ENCODE data around the gene SPECC1.
"Not testable (repeated sequence)": the region's sequence is repeated elsewhere in the genome, so short reads cannot be mapped to it uniquely, and the experiment has no call there.

SPECC1 gene

GRCh38 chr17:20260268-20260667 is 251.1 kb downstream of the SPECC1 start:
- Mint-ChIP-seq H3K4me3 (no peak overlapping the region), H3K9me3 (no peaks in the 10 kb centered on the region), H3K27ac (no peak overlapping the region), H3K27me3 (no peaks in the 10 kb centered on the region), H3K36me3 (ENCODE audit: insufficient read depth) (no peaks in the 10 kb centered on the region), H3K4me1 (ENCODE audit: low read depth in 2 of 2) (peaks cover 0 to 8% of the 10 kb centered on the region in 2 donors)
- ATAC-seq (replicated peaks): no peak
- DNase-seq: no peak

GRCh38 chr17:20262226-20263114 is 253.3 kb downstream of the SPECC1 start:
- Mint-ChIP-seq H3K36me3 (ENCODE audit: insufficient read depth) (no peaks in the 10 kb centered on the region), H3K27ac (no peak overlapping the region), H3K9me3 (no peaks in the 10 kb centered on the region), H3K4me1 (ENCODE audit: low read depth in 2 of 2) (peaks cover 2 to 12% of the 10 kb centered on the region in 2 donors), H3K4me3 (no peak overlapping the region), H3K27me3 (no peaks in the 10 kb centered on the region)
- DNase-seq (no peak), ATAC-seq (replicated peaks) (no peak)

GRCh38 chr17:20263115-20263433 is 253.9 kb downstream of the SPECC1 start:
- not testable (repeated sequence) for DNase-seq; H3K36me3 Mint-ChIP-seq (ENCODE audit: insufficient read depth); H3K27ac Mint-ChIP-seq; H3K27me3 Mint-ChIP-seq; H3K9me3 Mint-ChIP-seq; ATAC-seq (replicated peaks); H3K4me3 Mint-ChIP-seq
- H3K4me1 Mint-ChIP-seq (ENCODE audit: low read depth in 2 of 2): peaks cover 6 to 12% of the 10 kb centered on the region in 2 donors

- DNase-seq: no peak
Measured at GRCh38 chr17:20263595-20263994, 254.4 kb downstream of the SPECC1 start.

GRCh38 chr17:20264996-20265395 is 255.8 kb downstream of the SPECC1 start:
- Mint-ChIP-seq H3K9me3 (no peaks in the 10 kb centered on the region), H3K36me3 (ENCODE audit: insufficient read depth) (no peaks in the 10 kb centered on the region), H3K4me3 (no peak overlapping the region), H3K27ac (no peak overlapping the region), H3K4me1 (ENCODE audit: low read depth in 2 of 2) (peaks cover 6 to 12% of the 10 kb centered on the region in 2 donors), H3K27me3 (no peaks in the 10 kb centered on the region)
- DNase-seq: no peak
- no peak for ATAC-seq (replicated peaks)

More at GRCh38 chr17:20263595-20263994, 254.4 kb downstream of the SPECC1 start:
- Mint-ChIP-seq H3K4me3 (no peak overlapping the region), H3K27ac (no peak overlapping the region), H3K4me1 (ENCODE audit: low read depth in 2 of 2) (peaks cover 6 to 12% of the 10 kb centered on the region in 2 donors), H3K27me3 (no peaks in the 10 kb centered on the region), H3K9me3 (no peaks in the 10 kb centered on the region), H3K36me3 (ENCODE audit: insufficient read depth) (no peaks in the 10 kb centered on the region)
- ATAC-seq (replicated peaks): no peak

- no peaks in the 10 kb centered on the region for H3K27me3 Mint-ChIP-seq
- H3K27ac Mint-ChIP-seq: no peak overlapping the region
- DNase-seq (no peak), ATAC-seq (replicated peaks) (no peak)
- H3K36me3 Mint-ChIP-seq (ENCODE audit: insufficient read depth): no peaks in the 10 kb centered on the region
- no peak overlapping the region for H3K4me3 Mint-ChIP-seq
- peaks cover 6 to 16% of the 10 kb centered on the region in 2 donors for H3K4me1 Mint-ChIP-seq (ENCODE audit: low read depth in 2 of 2)
- H3K9me3 Mint-ChIP-seq: no peaks in the 10 kb centered on the region
Measured at GRCh38 chr17:20266806-20267458, 257.8 kb downstream of the SPECC1 start.

GRCh38 chr17:20267459-20267842 is 258.3 kb downstream of the SPECC1 start:
- no peaks in the 10 kb centered on the region for H3K27me3 Mint-ChIP-seq
- H3K27ac Mint-ChIP-seq: no peak overlapping the region
- DNase-seq (peak in 1 of 3 experiments; percentile 3), ATAC-seq (replicated peaks) (peak; percentile 41)
- no peaks in the 10 kb centered on the region for H3K9me3 Mint-ChIP-seq
- H3K4me1 Mint-ChIP-seq (ENCODE audit: low read depth in 2 of 2): peaks cover 6 to 11% of the 10 kb centered on the region in 2 donors
- no peak overlapping the region for H3K4me3 Mint-ChIP-seq
- no peaks in the 10 kb centered on the region for H3K36me3 Mint-ChIP-seq (ENCODE audit: insufficient read depth)

- Mint-ChIP-seq H3K36me3 (ENCODE audit: insufficient read depth) (no peaks in the 10 kb centered on the region), H3K27ac (no peak overlapping the region), H3K4me3 (no peak overlapping the region), H3K4me1 (ENCODE audit: low read depth in 2 of 2) (peaks cover 14 to 15% of the 10 kb centered on the region in 2 donors), H3K9me3 (no peaks in the 10 kb centered on the region), H3K27me3 (no peaks in the 10 kb centered on the region)
- DNase-seq (no peak), ATAC-seq (replicated peaks) (no peak)
Measured at GRCh38 chr17:20270369-20270768, 261.2 kb downstream of the SPECC1 start.

GRCh38 chr17:20271011-20271610 is 262.0 kb downstream of the SPECC1 start:
- H3K4me3 Mint-ChIP-seq: no peak overlapping the region
- H3K27ac Mint-ChIP-seq: peak overlapping the region in 1 of 2 donors; percentile 57
- H3K36me3 Mint-ChIP-seq (ENCODE audit: insufficient read depth): no peaks in the 10 kb centered on the region
- H3K4me1 Mint-ChIP-seq (ENCODE audit: low read depth in 2 of 2): peaks cover 14 to 15% of the 10 kb centered on the region in 2 donors
- no peaks in the 10 kb centered on the region for H3K27me3 Mint-ChIP-seq
- no peak for DNase-seq
- H3K9me3 Mint-ChIP-seq: no peaks in the 10 kb centered on the region
- no peak for ATAC-seq (replicated peaks)

- H3K4me1 Mint-ChIP-seq (ENCODE audit: low read depth in 2 of 2): peaks cover 10 to 13% of the 10 kb centered on the region in 2 donors
- H3K9me3 Mint-ChIP-seq: no peaks in the 10 kb centered on the region
- H3K4me3 Mint-ChIP-seq: no peak overlapping the region
- no peaks in the 10 kb centered on the region for H3K27me3 Mint-ChIP-seq
- H3K27ac Mint-ChIP-seq: peak overlapping the region in 1 of 2 donors; percentile 9
- DNase-seq (no peak), ATAC-seq (replicated peaks) (no peak)
- H3K36me3 Mint-ChIP-seq (ENCODE audit: insufficient read depth): no peaks in the 10 kb centered on the region
Measured at GRCh38 chr17:20273741-20274500, 264.8 kb downstream of the SPECC1 start.

GRCh38 chr17:20275653-20276052 is 266.5 kb downstream of the SPECC1 start:
- H3K27me3 Mint-ChIP-seq: no peaks in the 10 kb centered on the region
- no peaks in the 10 kb centered on the region for H3K36me3 Mint-ChIP-seq (ENCODE audit: insufficient read depth)
- no peak overlapping the region for H3K27ac Mint-ChIP-seq
- H3K9me3 Mint-ChIP-seq: no peaks in the 10 kb centered on the region
- no peak for ATAC-seq (replicated peaks)
- H3K4me1 Mint-ChIP-seq (ENCODE audit: low read depth in 2 of 2): peaks cover 10 to 16% of the 10 kb centered on the region in 2 donors
- H3K4me3 Mint-ChIP-seq: no peak overlapping the region
- no peak for DNase-seq

GRCh38 chr17:20276421-20276820 is 267.3 kb downstream of the SPECC1 start:
- Mint-ChIP-seq H3K4me1 (ENCODE audit: low read depth in 2 of 2) (peaks cover 8 to 16% of the 10 kb centered on the region in 2 donors), H3K27ac (peak overlapping the region in 1 of 2 donors; percentile 62), H3K4me3 (no peak overlapping the region), H3K27me3 (no peaks in the 10 kb centered on the region), H3K9me3 (no peaks in the 10 kb centered on the region), H3K36me3 (ENCODE audit: insufficient read depth) (no peaks in the 10 kb centered on the region)
- ATAC-seq (replicated peaks) (no peak), DNase-seq (no peak)

GRCh38 chr17:20278805-20279204 is 269.6 kb downstream of the SPECC1 start:
- Mint-ChIP-seq H3K27me3 (no peaks in the 10 kb centered on the region), H3K27ac (no peak overlapping the region), H3K4me3 (no peak overlapping the region), H3K4me1 (ENCODE audit: low read depth in 2 of 2) (peaks cover under 1 to 11% of the 10 kb centered on the region in 2 donors), H3K9me3 (no peaks in the 10 kb centered on the region), H3K36me3 (ENCODE audit: insufficient read depth) (peaks cover 3% of the 10 kb centered on the region)
- ATAC-seq (replicated peaks) (no peak), DNase-seq (no peak)

Measured in effector memory CD8-positive, alpha-beta T cell (primary cell).